ENCODE data around the gene AKIP1.
"Not testable (repeated sequence)": the region's sequence is repeated elsewhere in the genome, so short reads cannot be mapped to it uniquely, and the experiment has no call there.

Gene AKIP1

GRCh38 chr11:8886322-8886721, 24.7 kb upstream of the AKIP1 start:
- Histone ChIP-seq H3K9ac (ENCODE audit: low read length) (no peak overlapping the region), H3K4me3 (ENCODE audit: low read length) (no peak overlapping the region), H3K27ac (ENCODE audit: low read depth, low read length) (no peak overlapping the region), H3K27me3 (ENCODE audit: control insufficient read depth, insufficient read depth, low read length) (no peaks in the 10 kb centered on the region), H3K4me1 (ENCODE audit: control insufficient read depth, insufficient read depth, low read length) (no peaks in the 10 kb centered on the region), H3K36me3 (ENCODE audit: control insufficient read depth, insufficient read depth, low read length) (no peaks in the 10 kb centered on the region)

- not testable (repeated sequence) for H3K4me1 ChIP-seq (ENCODE audit: control insufficient read depth, insufficient read depth, low read length); H3K4me3 ChIP-seq (ENCODE audit: low read length); H3K27me3 ChIP-seq (ENCODE audit: control insufficient read depth, insufficient read depth, low read length); H3K27ac ChIP-seq (ENCODE audit: low read depth, low read length); H3K9ac ChIP-seq (ENCODE audit: low read length); H3K36me3 ChIP-seq (ENCODE audit: control insufficient read depth, insufficient read depth, low read length)
Observed at GRCh38 chr11:8891185-8891584, 19.8 kb upstream of the AKIP1 start.

- Histone ChIP-seq H3K4me3 (ENCODE audit: low read length) (no peak overlapping the region), H3K9ac (ENCODE audit: low read length) (no peak overlapping the region), H3K27ac (ENCODE audit: low read depth, low read length) (no peak overlapping the region), H3K36me3 (ENCODE audit: control insufficient read depth, insufficient read depth, low read length) (no peaks in the 10 kb centered on the region), H3K4me1 (ENCODE audit: control insufficient read depth, insufficient read depth, low read length) (no peaks in the 10 kb centered on the region), H3K27me3 (ENCODE audit: control insufficient read depth, insufficient read depth, low read length) (no peaks in the 10 kb centered on the region)
Observed at GRCh38 chr11:8899119-8899753, 11.8 kb upstream of the AKIP1 start.

- Histone ChIP-seq H3K36me3 (ENCODE audit: control insufficient read depth, insufficient read depth, low read length) (no peaks in the 10 kb centered on the region), H3K27me3 (ENCODE audit: control insufficient read depth, insufficient read depth, low read length) (no peaks in the 10 kb centered on the region), H3K4me3 (ENCODE audit: low read length) (no peak overlapping the region), H3K4me1 (ENCODE audit: control insufficient read depth, insufficient read depth, low read length) (no peaks in the 10 kb centered on the region), H3K9ac (ENCODE audit: low read length) (no peak overlapping the region), H3K27ac (ENCODE audit: low read depth, low read length) (no peak overlapping the region)
Observed at GRCh38 chr11:8905528-8906165, 5.3 kb upstream of the AKIP1 start.

DNA sequence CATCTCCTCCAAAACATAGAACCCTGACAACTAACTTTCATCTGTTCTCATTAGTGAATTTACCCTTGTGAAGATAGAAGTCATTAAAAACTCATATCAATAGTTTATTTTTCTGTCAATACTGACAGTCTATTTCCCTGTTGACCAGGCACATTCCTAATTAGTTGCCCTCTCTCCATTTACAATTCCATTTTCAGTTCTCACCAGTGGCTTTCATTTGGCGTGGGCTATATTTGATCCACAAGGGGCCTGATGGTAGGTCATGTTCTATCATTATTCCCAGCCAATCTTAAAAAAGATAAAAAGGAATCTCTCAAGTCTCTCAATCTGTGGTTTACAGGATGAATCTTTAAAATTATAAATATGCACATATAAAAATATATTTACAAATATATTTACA, 3.9 kb upstream of the AKIP1 start:
- no peak overlapping the region for H3K9ac ChIP-seq (ENCODE audit: low read length)
- no peaks in the 10 kb centered on the region for H3K36me3 ChIP-seq (ENCODE audit: control insufficient read depth, insufficient read depth, low read length)
- H3K4me3 ChIP-seq (ENCODE audit: low read length) = no peak overlapping the region
- H3K4me1 ChIP-seq (ENCODE audit: control insufficient read depth, insufficient read depth, low read length) = no peaks in the 10 kb centered on the region
- no peak overlapping the region for H3K27ac ChIP-seq (ENCODE audit: low read depth, low read length)
- no peaks in the 10 kb centered on the region for H3K27me3 ChIP-seq (ENCODE audit: control insufficient read depth, insufficient read depth, low read length)

- no peaks in the 10 kb centered on the region for H3K27me3 ChIP-seq (ENCODE audit: control insufficient read depth, insufficient read depth, low read length)
- H3K27ac ChIP-seq (ENCODE audit: low read depth, low read length) = no peak overlapping the region
- H3K4me3 ChIP-seq (ENCODE audit: low read length) = no peak overlapping the region
- H3K9ac ChIP-seq (ENCODE audit: low read length) = no peak overlapping the region
- peaks cover 4% of the 10 kb centered on the region for H3K4me1 ChIP-seq (ENCODE audit: control insufficient read depth, insufficient read depth, low read length)
- H3K36me3 ChIP-seq (ENCODE audit: control insufficient read depth, insufficient read depth, low read length) = no peaks in the 10 kb centered on the region
Observed at GRCh38 chr11:8908099-8908498, 2.9 kb upstream of the AKIP1 start.

DNA sequence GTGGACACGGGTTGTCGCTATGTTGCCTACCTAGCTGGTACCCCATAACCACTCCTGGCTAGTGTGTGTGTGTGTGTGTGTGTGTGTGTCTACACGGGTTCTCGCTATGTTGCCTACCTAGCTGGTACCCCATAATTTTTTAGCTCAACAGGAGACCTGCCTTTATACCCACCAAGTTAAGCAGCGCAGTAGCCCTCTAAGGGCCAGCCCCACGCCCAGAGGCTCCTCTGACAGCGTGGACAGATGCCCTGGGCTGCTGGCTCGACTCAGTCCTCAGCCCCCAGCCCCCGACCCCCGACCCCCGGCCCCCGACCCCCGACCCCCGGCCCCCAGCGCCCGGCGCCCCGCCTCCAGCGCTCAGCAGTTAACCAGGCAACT, 351 bp upstream of the AKIP1 start:
- H3K27ac ChIP-seq (ENCODE audit: low read depth, low read length) = no peak overlapping the region
- H3K4me3 ChIP-seq (ENCODE audit: low read length) = peak overlapping the region; percentile 71
- no peaks in the 10 kb centered on the region for H3K27me3 ChIP-seq (ENCODE audit: control insufficient read depth, insufficient read depth, low read length)
- H3K4me1 ChIP-seq (ENCODE audit: control insufficient read depth, insufficient read depth, low read length) = peaks cover 6% of the 10 kb centered on the region
- H3K9ac ChIP-seq (ENCODE audit: low read length) = peak overlapping the region; percentile 34
- H3K36me3 ChIP-seq (ENCODE audit: control insufficient read depth, insufficient read depth, low read length) = no peaks in the 10 kb centered on the region

GRCh38 chr11:8913961-8914660, 3.1 kb downstream of the AKIP1 start:
- no peaks in the 10 kb centered on the region for H3K27me3 ChIP-seq (ENCODE audit: control insufficient read depth, insufficient read depth, low read length)
- peak overlapping the region; percentile 14 for H3K4me3 ChIP-seq (ENCODE audit: low read length)
- H3K36me3 ChIP-seq (ENCODE audit: control insufficient read depth, insufficient read depth, low read length) = no peaks in the 10 kb centered on the region
- peaks cover 20% of the 10 kb centered on the region for H3K4me1 ChIP-seq (ENCODE audit: control insufficient read depth, insufficient read depth, low read length)
- H3K9ac ChIP-seq (ENCODE audit: low read length) = no peak overlapping the region
- peak overlapping the region; percentile 25 for H3K27ac ChIP-seq (ENCODE audit: low read depth, low read length)

GRCh38 chr11:8914661-8915018, 3.7 kb downstream of the AKIP1 start:
- Histone ChIP-seq H3K4me1 (ENCODE audit: control insufficient read depth, insufficient read depth, low read length) (peaks cover 20% of the 10 kb centered on the region), H3K27ac (ENCODE audit: low read depth, low read length) (peak overlapping the region; percentile 25), H3K36me3 (ENCODE audit: control insufficient read depth, insufficient read depth, low read length) (peaks cover 2% of the 10 kb centered on the region), H3K4me3 (ENCODE audit: low read length) (no peak overlapping the region), H3K27me3 (ENCODE audit: control insufficient read depth, insufficient read depth, low read length) (no peaks in the 10 kb centered on the region), H3K9ac (ENCODE audit: low read length) (no peak overlapping the region)

GRCh38 chr11:8917157-8917825, 6.3 kb downstream of the AKIP1 start:
- Histone ChIP-seq H3K4me1 (ENCODE audit: control insufficient read depth, insufficient read depth, low read length) (peaks cover 19% of the 10 kb centered on the region), H3K27ac (ENCODE audit: low read depth, low read length) (peak overlapping the region; percentile 56), H3K4me3 (ENCODE audit: low read length) (no peak overlapping the region), H3K9ac (ENCODE audit: low read length) (no peak overlapping the region), H3K27me3 (ENCODE audit: control insufficient read depth, insufficient read depth, low read length) (no peaks in the 10 kb centered on the region), H3K36me3 (ENCODE audit: control insufficient read depth, insufficient read depth, low read length) (peaks cover 9% of the 10 kb centered on the region)

- no peak overlapping the region for H3K9ac ChIP-seq (ENCODE audit: low read length)
- H3K27ac ChIP-seq (ENCODE audit: low read depth, low read length) = no peak overlapping the region
- H3K4me3 ChIP-seq (ENCODE audit: low read length) = no peak overlapping the region
- H3K36me3 ChIP-seq (ENCODE audit: control insufficient read depth, insufficient read depth, low read length) = peaks cover 9% of the 10 kb centered on the region
- H3K27me3 ChIP-seq (ENCODE audit: control insufficient read depth, insufficient read depth, low read length) = no peaks in the 10 kb centered on the region
- H3K4me1 ChIP-seq (ENCODE audit: control insufficient read depth, insufficient read depth, low read length) = peaks cover 4% of the 10 kb centered on the region
Observed at GRCh38 chr11:8922691-8923090, 11.7 kb downstream of the AKIP1 start.

GRCh38 chr11:8925711-8926110, 14.7 kb downstream of the AKIP1 start:
- Histone ChIP-seq H3K4me1 (ENCODE audit: control insufficient read depth, insufficient read depth, low read length) (no peaks in the 10 kb centered on the region), H3K27ac (ENCODE audit: low read depth, low read length) (no peak overlapping the region), H3K27me3 (ENCODE audit: control insufficient read depth, insufficient read depth, low read length) (no peaks in the 10 kb centered on the region), H3K4me3 (ENCODE audit: low read length) (no peak overlapping the region), H3K9ac (ENCODE audit: low read length) (no peak overlapping the region), H3K36me3 (ENCODE audit: control insufficient read depth, insufficient read depth, low read length) (peaks cover 3% of the 10 kb centered on the region)
